Activated CD4-positive, alpha-beta T cell treated with anti-CD3 and anti-CD28 coated beads, Interleukin-2, amount 50 U/mL, for 4 hours (primary cell): Measurements from ENCODE around the gene NETO2.
"Not testable (repeated sequence)": the region's sequence is repeated elsewhere in the genome, so short reads cannot be mapped to it uniquely, and the experiment has no call there.

Experiments used
- DNase-seq, 2 experiments: peaks; one replicate each; pipeline ENCODE4 v3.0.0-alpha.2; 2020

Gene NETO2

GRCh38 chr16:47063011-47063724 is 80.6 kb downstream of the NETO2 start:
- DNase-seq = no peak

DNA sequence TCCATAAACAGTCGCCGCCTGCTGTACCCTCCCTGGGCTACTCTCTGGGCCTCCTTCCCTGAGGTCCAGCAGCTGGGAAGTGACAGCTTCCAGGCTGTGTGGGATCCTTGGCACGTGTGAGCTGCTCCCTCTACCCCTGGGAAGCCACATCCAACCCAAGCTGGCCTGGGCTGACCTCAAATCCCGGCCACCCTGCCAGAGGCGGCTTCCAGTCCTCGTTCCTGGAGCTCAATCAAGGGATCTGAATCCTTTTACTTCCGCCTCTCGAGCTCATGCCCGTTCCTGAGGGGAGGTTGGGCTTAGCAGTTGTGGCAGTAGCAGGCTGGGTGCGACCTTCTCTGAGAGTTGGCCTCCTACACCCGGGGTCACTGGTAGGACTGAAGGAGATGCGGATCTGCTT is 82.5 kb downstream of the NETO2 start:
- no peak for DNase-seq

DNA sequence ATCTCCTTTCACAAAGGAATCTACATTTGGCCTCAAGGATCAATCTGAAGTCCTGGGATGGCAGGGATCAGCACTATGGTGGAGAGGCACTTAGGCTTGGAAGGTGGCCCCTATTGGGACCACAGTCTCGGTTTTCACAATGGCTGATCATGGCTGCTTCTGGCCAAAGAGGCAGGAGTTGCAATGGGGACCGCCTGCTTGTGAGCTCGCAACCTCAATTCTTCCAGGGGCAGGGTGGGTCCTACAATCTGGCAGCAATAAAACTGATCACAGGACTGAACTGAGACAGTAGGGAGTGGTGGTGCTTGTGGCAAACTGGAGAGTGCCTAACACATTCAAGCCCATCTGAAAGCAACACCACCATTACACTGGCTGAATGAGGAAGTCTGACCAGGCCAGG is 83.1 kb downstream of the NETO2 start:
- DNase-seq = no peak

GRCh38 chr16:47059991-47060390 is 83.8 kb downstream of the NETO2 start:
- no peak for DNase-seq

- not testable (repeated sequence) for DNase-seq
These were observed 84.6 kb downstream of the NETO2 start for GRCh38 chr16:47059130-47059529.

DNA sequence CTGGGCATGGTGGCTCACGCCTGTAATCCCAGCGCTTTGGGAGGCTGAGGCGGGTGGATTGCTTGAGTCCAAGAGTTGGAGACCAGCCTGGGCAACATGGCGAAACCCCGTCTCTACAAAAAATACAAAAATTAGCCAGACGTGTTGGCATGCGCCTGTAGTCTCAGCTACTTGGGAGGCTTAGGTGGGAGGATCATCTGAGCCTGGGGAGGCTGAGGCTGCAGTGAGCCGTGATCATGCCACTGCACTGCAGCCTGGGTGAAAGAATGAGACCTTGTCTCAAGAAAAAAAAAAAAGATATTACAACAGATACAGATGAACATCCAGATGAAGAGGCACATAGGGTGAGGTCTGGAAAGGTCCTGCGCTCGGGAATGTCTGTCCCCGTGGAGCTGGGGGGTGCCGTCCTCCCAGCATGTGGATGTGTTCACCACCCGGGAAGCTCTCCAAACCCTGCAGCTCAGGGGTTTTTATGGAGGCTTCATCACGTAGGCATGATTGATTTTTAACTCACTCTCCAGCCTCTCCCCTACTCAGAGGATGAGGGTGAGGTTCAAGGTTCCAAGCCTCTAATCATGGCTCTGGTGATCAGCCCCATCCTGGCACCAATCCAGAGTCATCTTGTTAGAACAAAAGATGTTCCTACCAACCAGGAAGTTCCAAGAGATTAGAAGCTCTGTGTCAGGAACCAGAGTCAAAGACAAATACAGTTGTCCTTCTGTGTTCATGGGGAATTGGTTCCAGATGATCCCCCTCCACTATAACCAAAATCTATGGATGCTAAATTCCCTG is 85.3 kb downstream of the NETO2 start:
- DNase-seq = no peak

DNA sequence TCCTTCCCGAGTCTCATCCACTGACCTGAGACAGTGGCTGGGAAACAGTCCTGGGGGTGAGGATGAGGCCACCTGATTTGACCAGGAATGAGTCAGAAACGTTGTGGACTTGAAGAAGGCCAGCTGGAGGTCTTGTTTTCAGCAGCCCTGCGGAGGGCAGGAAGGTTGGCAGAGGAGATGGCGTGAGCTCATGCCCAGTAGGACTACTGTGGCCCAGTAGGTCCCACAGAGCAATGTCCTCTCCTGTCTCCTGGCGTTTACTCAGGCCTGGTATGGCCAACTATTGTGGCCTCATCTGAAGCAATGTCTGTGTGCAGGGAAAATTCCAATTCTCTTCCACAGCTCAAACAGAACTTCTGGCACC is 86.1 kb downstream of the NETO2 start:
- DNase-seq = no peak

DNA sequence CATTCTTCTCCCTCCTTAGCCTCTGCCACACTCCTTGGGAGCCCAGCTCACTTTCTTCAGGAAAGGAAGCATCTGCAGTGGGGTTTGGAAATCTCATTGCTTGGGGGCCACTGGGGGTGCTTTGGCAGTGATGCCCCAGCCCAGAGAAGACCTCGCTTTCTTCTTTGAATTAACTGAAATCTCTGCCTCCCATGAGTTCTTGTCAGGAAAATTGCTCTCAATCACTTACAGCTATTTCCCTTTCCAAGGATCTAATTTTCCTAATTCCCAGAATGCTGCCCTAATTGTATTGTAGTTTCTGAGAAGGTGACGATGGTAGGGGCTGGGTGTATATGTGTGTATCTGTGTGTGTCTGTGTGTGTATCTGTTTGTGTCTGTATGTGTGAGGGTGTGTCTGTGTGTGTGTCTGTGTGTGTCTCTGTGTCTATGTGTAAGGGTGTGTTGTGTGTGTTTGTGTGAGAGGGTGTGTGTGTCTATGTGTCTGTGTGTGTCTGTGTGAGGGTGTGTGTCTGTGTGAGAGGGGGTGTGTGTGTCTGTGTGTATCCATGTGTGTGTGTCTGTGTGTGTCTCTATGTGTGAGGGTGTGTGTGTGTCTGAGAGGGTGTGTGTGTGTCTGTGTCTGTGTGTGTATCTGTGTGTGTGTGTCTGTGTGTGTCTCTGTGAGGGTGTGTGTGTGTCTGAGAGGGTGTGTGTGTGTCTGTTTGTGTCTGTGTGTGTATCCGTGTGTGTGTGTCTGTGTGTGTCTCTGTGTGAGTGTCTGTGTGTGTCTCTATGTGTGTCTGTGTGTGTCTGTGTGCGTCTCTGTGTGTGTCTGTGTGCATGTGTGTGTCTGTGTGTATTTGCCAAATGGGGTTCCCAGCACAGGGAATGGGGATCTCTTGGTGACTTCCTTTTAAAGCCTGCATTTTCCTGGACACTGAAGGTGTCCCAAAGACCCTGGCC is 86.8 kb downstream of the NETO2 start:
- no peak for DNase-seq

DNA sequence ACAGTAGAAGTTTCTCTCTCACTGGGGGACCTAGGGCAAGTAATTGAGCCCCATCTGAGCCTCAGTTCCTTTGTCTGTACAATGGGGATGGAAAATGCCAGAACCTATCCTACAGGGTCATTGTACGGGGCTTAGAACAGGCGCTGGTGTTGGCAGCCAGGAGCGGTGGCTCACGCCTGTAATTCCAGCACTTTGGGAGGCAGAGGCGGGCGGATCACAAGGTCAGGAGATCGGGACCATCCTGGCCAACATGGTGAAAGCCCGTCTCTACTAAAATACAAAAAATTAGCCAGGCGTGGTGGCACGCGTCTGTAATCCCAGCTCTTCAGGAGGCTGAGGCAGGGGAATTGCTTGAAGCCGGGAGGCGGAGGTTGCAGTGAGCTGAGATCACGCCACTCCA is 87.7 kb downstream of the NETO2 start:
- DNase-seq = not testable (repeated sequence)

DNA sequence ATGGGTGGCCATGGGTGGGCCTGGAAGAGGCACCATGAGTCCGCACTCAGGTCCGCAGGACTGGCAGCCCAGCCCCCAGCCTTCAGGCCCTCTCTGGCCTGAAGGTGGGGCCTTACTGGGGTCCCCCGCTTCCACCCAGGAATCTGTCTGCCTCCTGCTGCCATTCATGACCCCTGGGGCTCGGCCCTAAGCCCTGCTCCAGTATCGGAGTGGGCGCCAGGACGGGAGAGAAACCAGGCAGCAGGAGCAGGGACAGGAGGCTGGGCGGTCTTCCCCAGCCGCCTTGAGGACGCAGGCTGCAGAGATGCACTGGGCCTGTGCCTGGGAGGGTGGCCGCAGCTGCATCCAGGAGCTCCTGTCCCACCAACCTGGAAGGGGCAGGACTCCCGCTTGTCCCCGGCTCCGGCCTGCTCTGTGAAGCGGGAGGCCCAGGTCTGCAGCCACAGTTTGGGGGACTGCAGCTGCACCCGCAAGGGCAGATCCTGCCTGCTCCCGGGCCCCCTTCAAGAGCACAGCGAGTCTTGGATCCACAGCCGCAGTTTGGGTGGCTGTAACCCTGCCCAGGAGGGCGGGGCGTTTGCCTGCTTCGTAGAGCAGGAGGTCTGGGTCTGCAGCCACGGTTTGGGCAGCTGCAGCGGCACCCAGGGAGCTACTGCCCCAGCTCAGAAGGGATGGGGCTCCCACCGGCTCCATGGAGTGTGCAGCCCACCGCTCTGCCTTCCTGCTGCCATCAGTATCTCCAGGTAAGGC is 88.4 kb downstream of the NETO2 start:
- DNase-seq = no peak

DNA sequence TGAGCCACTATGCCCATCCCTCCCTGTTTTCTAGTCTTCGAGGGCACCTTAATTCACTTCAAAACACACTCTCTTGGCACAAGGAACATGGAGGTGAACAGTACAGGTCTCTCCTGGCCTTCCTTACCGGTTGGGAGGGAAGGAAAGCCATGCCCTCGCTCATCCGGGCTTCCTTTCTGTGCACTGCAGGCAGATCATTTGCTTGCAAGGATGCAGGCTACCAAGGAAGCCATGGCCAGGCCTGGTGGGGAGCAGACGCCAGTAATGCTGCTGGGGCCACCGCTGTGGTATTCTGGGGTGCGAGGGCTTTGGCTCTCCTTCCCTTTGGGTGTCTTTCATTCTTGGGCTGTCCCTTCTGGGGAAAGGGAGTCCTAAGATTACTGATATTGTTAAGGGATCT is 89.4 kb downstream of the NETO2 start:
- DNase-seq = no peak

DNA sequence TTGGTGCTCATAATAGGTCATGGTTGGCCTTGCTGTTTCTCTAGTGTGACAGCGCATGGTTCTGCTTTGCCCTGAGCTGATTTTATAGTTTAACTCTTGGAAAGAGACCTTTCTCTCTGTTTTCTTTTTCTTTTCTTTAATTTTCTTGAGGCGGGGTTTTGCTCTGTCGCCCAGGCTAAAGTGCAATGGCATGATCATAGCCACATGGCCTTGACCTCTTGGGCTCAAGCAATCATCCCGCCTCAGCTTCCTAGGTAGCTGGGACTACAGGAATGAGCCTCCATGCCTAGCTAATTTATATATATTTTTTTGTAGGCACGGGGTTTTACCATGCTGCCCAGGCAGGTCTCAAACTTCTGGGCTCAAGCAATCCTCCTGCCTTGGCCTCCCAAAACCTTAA is 89.8 kb downstream of the NETO2 start:
- no peak for DNase-seq

DNA sequence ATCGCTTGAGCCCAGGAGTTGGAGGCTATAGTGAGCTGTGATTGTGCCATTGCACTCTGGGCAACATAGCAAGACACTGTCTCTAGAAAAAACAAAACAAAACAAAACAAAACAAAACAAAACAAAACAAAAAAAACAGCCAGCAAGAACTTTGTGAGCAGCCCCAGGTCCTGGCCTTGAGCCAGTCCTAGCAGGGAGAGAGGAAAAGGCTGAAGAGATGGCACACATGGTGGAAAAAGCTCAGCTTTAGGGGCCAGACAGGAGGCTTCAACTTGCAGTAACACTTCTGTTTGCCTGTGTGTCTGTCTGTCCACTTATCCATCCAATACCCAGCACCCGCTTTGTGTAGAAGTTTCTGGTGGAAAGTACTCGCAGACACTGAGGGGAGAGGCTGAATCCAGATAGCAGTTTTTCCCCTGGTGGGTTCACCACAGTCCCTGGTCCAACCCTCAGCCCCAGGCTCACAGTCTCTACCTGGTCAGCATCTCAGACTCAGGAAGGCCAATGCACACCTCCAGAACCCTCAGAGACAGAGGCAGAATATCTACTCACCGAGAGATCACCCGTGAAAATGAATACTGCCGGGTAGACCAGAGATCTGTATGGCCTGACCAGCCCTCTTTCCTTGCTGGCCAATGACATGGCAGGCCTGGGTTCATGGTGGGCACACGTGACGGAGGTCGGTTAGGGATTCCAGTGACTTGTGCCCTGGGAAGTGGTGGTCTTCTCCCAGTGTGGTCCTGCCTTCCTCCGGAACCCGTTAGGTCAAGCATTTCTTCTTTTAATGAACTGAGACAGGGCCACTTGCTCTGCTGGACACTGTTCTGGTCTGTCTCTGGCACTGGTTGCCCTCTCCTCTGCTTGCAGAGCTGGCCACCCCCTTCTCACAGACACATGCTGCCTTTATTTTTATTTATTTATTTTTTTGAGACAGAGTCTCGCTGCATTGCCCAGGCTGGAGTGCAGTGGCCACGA is 90.8 kb downstream of the NETO2 start:
- no peak for DNase-seq

DNA sequence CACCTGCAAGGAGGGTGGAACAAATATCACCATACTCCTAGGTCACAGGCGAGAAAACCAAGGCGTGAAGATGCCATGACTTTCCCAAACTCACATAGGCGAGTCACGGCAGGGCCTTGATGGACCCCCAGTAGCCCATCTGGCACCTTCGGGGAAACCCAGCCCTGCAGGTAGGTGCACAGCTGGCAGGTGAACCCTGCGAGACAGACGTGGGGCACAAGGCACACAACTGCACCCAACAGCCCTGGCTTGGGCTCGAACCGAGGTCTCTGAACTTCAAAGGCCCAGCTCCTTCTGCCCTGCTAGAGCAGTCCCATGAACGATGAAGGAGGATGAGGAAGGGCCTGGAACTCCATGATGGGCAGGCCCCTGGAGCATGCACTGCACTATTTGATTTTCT is 92.7 kb downstream of the NETO2 start:
- no peak for DNase-seq

DNA sequence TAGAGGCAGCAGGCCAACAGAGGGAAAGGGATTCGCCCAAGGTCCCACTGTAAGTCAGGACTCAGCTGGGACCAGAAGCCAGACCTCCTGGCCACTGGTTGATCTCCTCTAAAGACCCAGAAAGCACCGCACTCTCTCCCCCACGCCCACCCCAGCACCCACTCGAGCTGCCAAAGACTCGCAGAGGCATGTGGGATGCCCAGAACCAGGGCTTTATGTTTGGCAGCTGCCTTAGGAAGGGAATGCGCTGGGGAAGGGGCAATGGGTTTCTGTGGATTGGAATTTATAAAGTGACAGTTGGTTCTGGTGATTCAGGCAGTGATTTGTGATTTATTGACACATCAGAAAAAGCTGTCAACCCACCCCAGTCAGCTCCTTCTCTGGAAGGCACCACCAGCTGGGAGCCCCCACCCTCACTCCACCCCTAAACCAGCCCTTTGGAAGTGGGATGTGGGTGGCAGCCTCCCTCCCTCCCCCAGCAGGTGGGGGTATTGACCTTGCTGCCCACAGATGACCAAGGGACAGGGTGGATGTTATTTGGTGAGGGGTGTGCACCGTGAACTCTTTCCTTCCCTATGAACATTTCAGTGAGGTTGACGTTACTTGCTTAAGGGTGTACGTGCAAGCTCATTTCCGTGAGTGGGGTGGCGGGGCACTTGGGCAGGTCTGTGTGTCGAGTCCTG is 93.7 kb downstream of the NETO2 start:
- no peak for DNase-seq

- no peak for DNase-seq
These were observed 96.1 kb downstream of the NETO2 start for GRCh38 chr16:47047524-47048203.

DNA sequence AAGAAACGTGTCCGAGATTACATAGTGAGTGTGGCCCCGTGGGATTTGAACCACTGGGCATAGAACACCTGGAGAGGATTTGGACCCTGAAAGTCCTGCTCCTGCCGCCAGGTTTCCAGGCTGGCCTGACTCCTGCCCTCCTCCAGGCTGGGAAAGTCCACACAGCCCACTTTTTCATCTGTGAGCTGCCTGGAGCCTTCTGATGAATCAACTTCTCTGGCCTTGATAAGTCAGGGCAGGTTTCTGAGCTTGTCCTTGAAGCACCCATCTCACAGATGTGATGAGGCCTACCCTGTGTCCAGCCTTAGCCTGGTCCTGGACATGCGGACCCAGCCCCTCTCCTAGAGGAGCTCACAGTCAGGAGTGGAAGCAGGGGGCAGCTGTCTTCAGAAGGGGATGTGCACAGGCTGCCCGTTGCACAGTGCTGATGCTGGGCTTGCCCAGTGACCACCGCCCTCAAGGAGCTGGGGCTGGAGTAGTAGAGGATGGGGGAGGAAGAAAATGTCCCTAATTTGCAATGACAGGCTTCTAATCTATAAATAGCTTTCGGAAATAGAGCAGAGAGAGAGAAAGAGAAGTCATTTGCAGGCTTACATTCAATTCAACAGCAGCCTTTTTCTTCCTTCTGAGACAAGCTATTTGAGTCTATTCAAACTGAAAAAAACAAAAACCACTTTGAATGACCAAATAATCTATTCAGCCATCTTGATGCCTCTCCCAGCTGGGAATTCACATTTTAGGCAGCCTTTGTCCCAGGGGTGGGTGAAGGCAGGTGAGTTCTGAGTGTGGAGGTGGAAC is 96.8 kb downstream of the NETO2 start:
- DNase-seq = no peak

DNA sequence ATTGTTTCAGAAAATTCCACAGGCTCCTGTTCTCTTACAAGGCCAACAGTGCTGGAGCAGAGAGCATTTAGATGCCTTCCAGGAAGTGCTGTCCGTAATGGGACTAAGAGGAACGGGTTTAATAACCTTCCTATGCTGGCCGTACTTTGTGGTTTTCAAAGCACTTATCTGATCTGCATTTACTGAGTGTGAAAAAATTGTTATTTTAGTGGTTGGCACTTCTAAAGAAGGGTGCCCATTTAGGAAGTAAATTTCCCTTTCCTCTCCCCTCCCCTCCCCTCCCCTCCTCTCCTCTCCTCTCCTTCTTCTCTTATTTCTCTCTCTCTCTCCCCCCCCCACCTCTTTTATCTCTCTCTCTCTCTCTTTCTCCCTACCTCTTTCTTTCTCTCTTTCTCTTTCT is 98.3 kb downstream of the NETO2 start:
- no peak for DNase-seq

GRCh38 chr16:47045023-47045422 is 98.7 kb downstream of the NETO2 start:
- DNase-seq = no peak
